GM12878 (cell line): ENCODE data around the gene CACUL1. TPM values are rescaled to one million over a fixed set of nuclear protein-coding genes. Genes with fewer than 3 reads are reported as not detected.

Experiments
- ATAC-seq: fragments of 200-7000 bp; cut with Tn5 transposase; 3 replicates; pipeline ENCODE4 v1.9.1; 2020; ENCODE audit warnings: mild to moderate bottlenecking, moderate library complexity
- BruUV-seq: library from RNA; stranded (reverse); fragments of 400-500 nt; replicated peaks from 2 replicates; lab custom pipeline; 2021; lab: Mats Ljungman, UMichigan
- CTCF ChIA-PET: fragments of 300-600 bp; sonication (Branson Sonifier 250); formaldehyde crosslinking; extraction: SDS; loops from one replicate; lab custom pipeline; 2021; ENCODE audit warnings: inconsistent platforms; lab: Yijun Ruan, JAX
- POLR2A ChIA-PET: fragments of 350-600 bp; formaldehyde crosslinking; extraction: SDS; loops from one replicate; lab custom pipeline; 2021; ENCODE audit warnings: inconsistent platforms; lab: Charles Lee
- RAD21 ChIA-PET: fragments of 300-600 bp; sonication (Branson Sonifier 250); formaldehyde crosslinking; loops from one replicate; lab custom pipeline; 2023; ENCODE audit warnings: antibody characterized with exemption; ENCODE audit not compliant: unreplicated experiment; lab: Charles Lee
- SMC1A ChIA-PET: fragments of 300-600 bp; sonication (Branson Sonifier 250); formaldehyde crosslinking; loops from one replicate; lab custom pipeline; 2023; ENCODE audit not compliant: unreplicated experiment, uncharacterized antibody; lab: Charles Lee
- DNase-seq: peaks from one replicate; pipeline ENCODE4 v3.0.0-alpha.2; 2011; ENCODE audit warnings: low read depth, low spot score
- FAIRE-seq: peaks from 3 replicates; lab custom pipeline; 2011; peaks lifted over from hg19 to GRCh38; lab: Jason Lieb, UNC
- H2AFZ ChIP-seq: 2 replicates; pipeline ENCODE4 v1.6.0; 2011; ENCODE audit warnings: low read depth, low read length, control low read depth; ENCODE audit not compliant: control insufficient read depth
- H3K27ac ChIP-seq: 2 replicates; pipeline ENCODE4 v1.5.1; 2011; ENCODE audit warnings: control low read depth; ENCODE audit not compliant: control insufficient read depth, insufficient read depth
- H3K27me3 ChIP-seq, 2 experiments: replicated peaks in 1 of 2; 2 replicates each; pipeline versions ENCODE4 v1.6.0 to v1.6.1; 2011; ENCODE audit warnings: low read length in 1 of 2; ENCODE audit not compliant: control insufficient read depth in 2 of 2, insufficient read depth in 2 of 2
- H3K36me3 ChIP-seq, 2 experiments: 2 replicates each; pipeline ENCODE4 v1.5.1; 2011; ENCODE audit warnings: low read length in 1 of 2; ENCODE audit not compliant: control insufficient read depth in 2 of 2, insufficient read depth in 2 of 2
- H3K4me1 ChIP-seq: 2 replicates; pipeline ENCODE4 v1.6.1; 2011; ENCODE audit warnings: mild to moderate bottlenecking, low read length, moderate library complexity, mixed read lengths; ENCODE audit not compliant: control insufficient read depth, insufficient read depth
- H3K4me2 ChIP-seq: 2 replicates; pipeline ENCODE4 v1.6.0; 2011; ENCODE audit warnings: control low read depth; ENCODE audit not compliant: control insufficient read depth, insufficient read depth
- H3K4me3 ChIP-seq: fragments of 200-600 bp; sonication (generic); 2 replicates; pipeline ENCODE4 v1.5.1; 2016
- H3K79me2 ChIP-seq: 2 replicates; pipeline ENCODE4 v1.6.0; 2011; ENCODE audit warnings: low read length; ENCODE audit not compliant: control insufficient read depth, insufficient read depth
- H3K9ac ChIP-seq: 2 replicates; pipeline ENCODE4 v1.8.0; 2011; ENCODE audit warnings: low read length, control low read depth, mixed read lengths; ENCODE audit not compliant: control insufficient read depth, insufficient read depth
- H3K9me3 ChIP-seq: replicated peaks from 3 replicates; pipeline ENCODE4 v1.5.1; 2011; ENCODE audit warnings: mild to moderate bottlenecking, low read length; ENCODE audit not compliant: control insufficient read depth, insufficient read depth
- H4K20me1 ChIP-seq: 2 replicates; pipeline ENCODE4 v1.6.0; 2011; ENCODE audit not compliant: control insufficient read depth, insufficient read depth
- CEBPB ChIP-seq, 2 experiments: fragments of 150-350 bp in 1 of 2; IDR thresholded peaks; 2 replicates each; pipeline ENCODE4 v1.6.1; 2012 to 2014; ENCODE audit warnings: low read depth in 2 of 2, low read length in 2 of 2, borderline replicate concordance in 1 of 2, inconsistent platforms in 1 of 2
- ETV6 ChIP-seq, 2 experiments: fragments of 450-650 bp in 1 of 2; IDR thresholded peaks in 1 of 2; conservative IDR thresholded peaks in 1 of 2; 2 replicates each; pipeline ENCODE4 v1.6.1; 2014; ENCODE audit warnings: antibody characterized with exemption in 1 of 2, borderline replicate concordance in 1 of 2, low read depth in 1 of 2, mild to moderate bottlenecking in 1 of 2, moderate library complexity in 1 of 2
- HSF1 ChIP-seq: fragments of 150-350 bp; IDR thresholded peaks from 2 replicates; pipeline ENCODE4 v1.6.1; 2014; ENCODE audit warnings: mild to moderate bottlenecking, low read depth, low read length
- IKZF2 ChIP-seq, 2 experiments: fragments of 450-650 bp; IDR thresholded peaks; 2 replicates each; pipeline ENCODE4 v1.6.1; 2017; ENCODE audit warnings: mild to moderate bottlenecking in 2 of 2, moderate library complexity in 2 of 2
- MAX ChIP-seq: IDR thresholded peaks from 2 replicates; pipeline ENCODE4 v1.6.1; 2012; ENCODE audit warnings: low read depth, low read length, improper control_type of control experiment
- PAX5 ChIP-seq: IDR thresholded peaks from 2 replicates; pipeline ENCODE4 v1.6.1; 2011; ENCODE audit warnings: low read depth, low read length, borderline replicate concordance
- RBBP5 ChIP-seq: fragments of 200-600 bp; sonication (generic); conservative IDR thresholded peaks from 2 replicates; pipeline ENCODE4 v1.6.1; 2016
- RCOR1 ChIP-seq: conservative IDR thresholded peaks from 2 replicates; pipeline ENCODE4 v1.6.1; 2012; ENCODE audit warnings: low read depth, low read length, improper control_type of control experiment
- RELB ChIP-seq: fragments of 450-650 bp; IDR thresholded peaks from 2 replicates; pipeline ENCODE4 v1.6.1; 2017; ENCODE audit warnings: low read depth, mild to moderate bottlenecking, moderate library complexity
- ZNF592 ChIP-seq: fragments of 450-650 bp; IDR thresholded peaks from 2 replicates; pipeline ENCODE4 v1.6.1; 2017; ENCODE audit warnings: mild to moderate bottlenecking, moderate library complexity
- ZNF622 ChIP-seq: fragments of 450-650 bp; IDR thresholded peaks from 2 replicates; pipeline ENCODE4 v1.6.1; 2017; ENCODE audit warnings: mild to moderate bottlenecking, inconsistent platforms
- WGBS: methylation state at CpG from one replicate; pipeline ENCODE4 v1.1.6; 2016; ENCODE audit warnings: low lambda C conversion rate; ENCODE audit not compliant: insufficient replicate concordance, insufficient coverage; ENCODE audit errors: missing lambda C conversion rate; 5-methylcytosine and 5-hydroxymethylcytosine counted together
- in situ Hi-C: fragments of 300-500 bp; cut with MboI; formaldehyde crosslinking; loops from 9 replicates; pipeline ENCODE4 v1.14.3; 2018; ENCODE audit warnings: mixed read lengths
- intact Hi-C: fragments of 100-400 bp; cut with micrococcal nuclease; formaldehyde crosslinking; loops from one replicate; pipeline ENCODE4 v1.14.2; 2022; ENCODE audit not compliant: unreplicated experiment
- polyA plus RNA-seq, 11 experiments: library from polyadenylated mRNA; depleted of rRNA in 4 of 11; unstranded in 6 of 11; stranded (reverse) in 5 of 11; fragments of >200 nt; fragmentation: Nextera tagmentation in 4 of 11; fragmentation: Illumina TruSeq in 1 of 11; extraction: Ambion mirVana in 4 of 11; extraction: Trizol in 1 of 11; gene quantifications; 1 replicate in 1 of 11; 2 replicates in 10 of 11; pipeline versions ENCODE4 v1.2.1 to v1.2.3, GENCODE V29; 2011 to 2016; ENCODE audit warnings: inconsistent platforms in 2 of 11, missing spikeins in 2 of 11, low read depth in 1 of 11
- total RNA-seq, 4 experiments: library from RNA; depleted of rRNA in 3 of 4; stranded (reverse); fragments of >200 nt in 3 of 4; fragmentation: Illumina TruSeq in 1 of 4; extraction: Trizol in 1 of 4; gene quantifications; 2 replicates each; pipeline versions ENCODE4 v1.2.1 to v1.2.3, GENCODE V29; 2013 to 2021

Gene CACUL1
- total and polyA plus RNA-seq, 10 of the 15 experiments (the other 5 are each of a cell fraction or from before 2014, with no cell fraction given): 7.4 to 23.2 (median 13.0) TPM

GRCh38 chr10:118732245-118733165 lies 22.3 kb downstream of the CACUL1 start (continued):
- TF ChIP-seq RELB: no peak
- peak in 1 of 2 experiments; percentile 34; a peak in 1 of 4 replicates for TF ChIP-seq CEBPB (IDR thresholded peaks at IDR 0.05; ENCODE audit: borderline replicate concordance in 1 of 2, low read depth in 2 of 2, low read length in 2 of 2)
- no peak for TF ChIP-seq ZNF622
- TF ChIP-seq RCOR1: no peak
- TF ChIP-seq MAX: no peak
- TF ChIP-seq ETV6 (conservative IDR thresholded peaks at IDR 0.05 in 1 of 2, IDR thresholded peaks at IDR 0.05 in 1 of 2; ENCODE audit: borderline replicate concordance in 1 of 2, low read depth in 1 of 2): peak in 1 of 2 experiments; percentile 24; a peak in 1 of 4 replicates
- TF ChIP-seq, all 136 proteins: peak for 6

- peaks cover 23% of the 10 kb centered on the region for H3K4me1 ChIP-seq
- H3K36me3 ChIP-seq: peaks cover 0 to 2% of the 10 kb centered on the region in 2 experiments; a peak in 2 of 4 replicates
- in situ Hi-C loops (no loop called here), intact Hi-C loops (no loop called here)
- no peak overlapping the region for H2AFZ ChIP-seq
- H3K27me3 ChIP-seq: no peaks in the 10 kb centered on the region
- FAIRE-seq (no peak), ATAC-seq (no peak), DNase-seq (no peak)
- RAD21 ChIA-PET: interaction anchor here (4.7 kb wide), 1 partner anchor 23 kb away, joined by 16 read pairs; the partner anchor contains the start of gene CACUL1
- no peak overlapping the region for H3K4me3 ChIP-seq
- POLR2A ChIA-PET: no interaction called here
- peak overlapping the region; percentile 7; the same call in 1 of the 2 replicates for H3K27ac ChIP-seq
- H3K79me2 ChIP-seq: peaks cover 45% of the 10 kb centered on the region
- SMC1A ChIA-PET: no interaction called here
- H3K9me3 ChIP-seq: no peaks in the 10 kb centered on the region
- H4K20me1 ChIP-seq: 0 out of 2 replicates have a peak, but pooled peaks cover 3% of the 10 kb centered on the region
- H3K9ac ChIP-seq: no peak overlapping the region
- CTCF ChIA-PET: interaction anchor here (5.9 kb wide), 1 partner anchor 12 kb away, joined by 47 read pairs; no protein-coding TSS in a partner anchor
- 62% methylated on average over 7 of the region's 7 CpGs for WGBS
- no peak overlapping the region for H3K4me2 ChIP-seq
- no TSS peak for BruUV-seq
- TF ChIP-seq CEBPB (IDR thresholded peaks at IDR 0.05; ENCODE audit: borderline replicate concordance in 1 of 2, low read depth in 2 of 2, low read length in 2 of 2): no peak
- TF ChIP-seq ZNF592: no peak
- no peak for TF ChIP-seq HSF1
- no peak for TF ChIP-seq RBBP5
- no peak for TF ChIP-seq IKZF2 (IDR thresholded peaks at IDR 0.05)
- no peak for TF ChIP-seq PAX5
These were observed 23.9 kb downstream of the CACUL1 start for GRCh38 chr10:118730756-118731456.
